Neural cell (in vitro differentiated cells): ENCODE measurements around the gene CNOT4. TPM values are rescaled to one million over a fixed set of nuclear protein-coding genes. Genes with fewer than 3 reads are reported as not detected.

Source experiments
- H2AFZ ChIP-seq: fragments of 200-600, 300-800 bp; sonication (generic), shearing (Covaris generic); 2 replicates; pipeline ENCODE4 v1.6.0; 2014; ENCODE audit warnings: low read depth, mild to moderate bottlenecking, antibody characterized with exemption, low read length, moderate library complexity
- H3F3A ChIP-seq: fragments of 200-600 bp; shearing (Covaris generic); 2 replicates; pipeline ENCODE4 v1.6.1; 2016; ENCODE audit warnings: mild to moderate bottlenecking, moderate library complexity, mixed read lengths, antibody characterized with exemption, low read length; ENCODE audit not compliant: insufficient read depth, poor library complexity, severe bottlenecking
- H3K27ac ChIP-seq: fragments of 200-600, 300-800 bp; sonication (generic), shearing (Covaris generic); 2 replicates; pipeline ENCODE4 v1.5.1; 2014; ENCODE audit warnings: mild to moderate bottlenecking, low read length, moderate library complexity
- H3K27me3 ChIP-seq: fragments of 300-800, 200-600 bp; sonication (generic), shearing (Covaris generic); 2 replicates; pipeline ENCODE4 v1.6.0; 2014; ENCODE audit warnings: mild to moderate bottlenecking, low read depth, low read length, moderate library complexity; ENCODE audit not compliant: insufficient read depth
- H3K36me3 ChIP-seq: fragments of 300-800, 200-600 bp; sonication (generic), shearing (Covaris generic); 2 replicates; pipeline ENCODE4 v1.5.1; 2014; ENCODE audit warnings: mild to moderate bottlenecking, antibody characterized with exemption, low read length, moderate library complexity; ENCODE audit not compliant: insufficient read depth
- H3K4me2 ChIP-seq: fragments of 300-800, 200-600 bp; sonication (generic), shearing (Covaris generic); 2 replicates; pipeline ENCODE4 v1.6.0; 2014; ENCODE audit warnings: mild to moderate bottlenecking, low read length
- H3K4me3 ChIP-seq: fragments of 300-800, 200-600 bp; sonication (generic), shearing (Covaris generic); 2 replicates; pipeline ENCODE4 v1.5.1; 2014; ENCODE audit warnings: mild to moderate bottlenecking, low read length, moderate library complexity
- H3K79me2 ChIP-seq: fragments of 200-600 bp; shearing (Covaris generic); replicated peaks from 2 replicates; pipeline ENCODE4 v1.6.0; 2014; ENCODE audit warnings: mild to moderate bottlenecking, low read length, moderate library complexity; ENCODE audit not compliant: insufficient read depth
- H3K9ac ChIP-seq: fragments of 300-800, 200-600 bp; sonication (generic), shearing (Covaris generic); 2 replicates; pipeline ENCODE4 v1.6.1; 2016; ENCODE audit warnings: mild to moderate bottlenecking, low read length, mixed read lengths
- H3K9me2 ChIP-seq: fragments of 200-600 bp; shearing (Covaris generic); 2 replicates; pipeline ENCODE4 v1.6.1; 2016; ENCODE audit warnings: mild to moderate bottlenecking, low read length, mixed read lengths; ENCODE audit not compliant: insufficient read depth
- H3K9me3 ChIP-seq: fragments of 200-600, 300-800 bp; sonication (generic), shearing (Covaris generic); 2 replicates; pipeline ENCODE4 v1.6.1; 2016; ENCODE audit warnings: mild to moderate bottlenecking, mixed run types, low read length, moderate library complexity, mixed read lengths
- H4K20me1 ChIP-seq: fragments of 200-600 bp; shearing (Covaris generic); 2 replicates; pipeline ENCODE4 v1.6.1; 2016; ENCODE audit warnings: mild to moderate bottlenecking, mixed run types; ENCODE audit not compliant: insufficient read depth
- CTCF ChIP-seq: fragments of 450-650 bp; IDR thresholded peaks from 2 replicates; pipeline ENCODE4 v1.5.1; 2014; ENCODE audit warnings: antibody characterized with exemption, mild to moderate bottlenecking, moderate library complexity; ENCODE audit not compliant: poor library complexity, severe bottlenecking
- EP300 ChIP-seq: fragments of 450-650 bp; conservative IDR thresholded peaks from 2 replicates; pipeline ENCODE4 v1.6.1; 2014; ENCODE audit warnings: antibody characterized with exemption, mild to moderate bottlenecking, moderate library complexity; ENCODE audit not compliant: poor library complexity, severe bottlenecking
- EZH2 ChIP-seq: fragments of 200-600, 300-800 bp; shearing (Covaris generic), sonication (generic); IDR thresholded peaks from 2 replicates; pipeline ENCODE4 v1.6.1; 2014; ENCODE audit warnings: antibody characterized with exemption, low read length, borderline replicate concordance, mild to moderate bottlenecking; ENCODE audit not compliant: insufficient read depth, poor library complexity, severe bottlenecking
- MXI1 ChIP-seq: fragments of 450-650 bp; conservative IDR thresholded peaks from 2 replicates; pipeline ENCODE4 v1.6.1; 2014; ENCODE audit warnings: antibody characterized with exemption, mild to moderate bottlenecking; ENCODE audit not compliant: poor library complexity, severe bottlenecking
- POLR2AphosphoS5 ChIP-seq: IDR thresholded peaks from 2 replicates; pipeline ENCODE4 v1.6.1; 2012
- RAD21 ChIP-seq: fragments of 450-650 bp; conservative IDR thresholded peaks from 2 replicates; pipeline ENCODE4 v1.6.1; 2014; ENCODE audit warnings: antibody characterized with exemption, mild to moderate bottlenecking, moderate library complexity
- REST ChIP-seq: IDR thresholded peaks from 2 replicates; pipeline ENCODE4 v1.6.1; 2012; ENCODE audit warnings: borderline replicate concordance
- SMC3 ChIP-seq: fragments of 450-650 bp; conservative IDR thresholded peaks from 2 replicates; pipeline ENCODE4 v1.6.1; 2014; ENCODE audit warnings: antibody characterized with exemption, mild to moderate bottlenecking, moderate library complexity; ENCODE audit not compliant: poor library complexity
- TAF1 ChIP-seq: IDR thresholded peaks from 2 replicates; pipeline ENCODE4 v1.6.1; 2012; ENCODE audit warnings: low read depth
- polyA plus RNA-seq: library from polyadenylated mRNA; depleted of rRNA; stranded (reverse); fragments of >200 nt; gene quantifications from 2 replicates; pipeline ENCODE4 v1.2.3, GENCODE V29; 2014

CNOT4 gene
- polyA plus RNA-seq, 1 donor from 2014 or later = 6.4 TPM

GRCh38 chr7:135459951-135460567 is 49.8 kb downstream of the CNOT4 start:
- peaks cover 13% of the 10 kb centered on the region for H3K79me2 ChIP-seq
- no peaks in the 10 kb centered on the region for H3K36me3 ChIP-seq
- no peak for TF ChIP-seq POLR2AphosphoS5
- TF ChIP-seq CTCF = no peak
- no peak for TF ChIP-seq SMC3
- no peak for TF ChIP-seq REST
- TF ChIP-seq RAD21 = no peak
- no peak for TF ChIP-seq EP300
- no peak for TF ChIP-seq EZH2
- no peak for TF ChIP-seq MXI1
- TF ChIP-seq TAF1 = no peak
- no peak overlapping the region for H3K4me2 ChIP-seq
- no peaks in the 10 kb centered on the region for H3K27me3 ChIP-seq
- peaks cover 4% of the 10 kb centered on the region for H3K9me3 ChIP-seq
- H4K20me1 ChIP-seq = no peaks in the 10 kb centered on the region
- no peak overlapping the region for H3K27ac ChIP-seq
- H3K4me3 ChIP-seq = no peak overlapping the region
- no peaks in the 10 kb centered on the region for H3K9me2 ChIP-seq
- no peak overlapping the region for H3K9ac ChIP-seq
- no peak overlapping the region for H2AFZ ChIP-seq
- no peaks in the 10 kb centered on the region for H3F3A ChIP-seq

- no peaks in the 10 kb centered on the region for H3K27me3 ChIP-seq
- no peak overlapping the region for H3K27ac ChIP-seq
- no peaks in the 10 kb centered on the region for H3K9me2 ChIP-seq
- no peak overlapping the region for H2AFZ ChIP-seq
- peaks cover 4% of the 10 kb centered on the region for H3K9me3 ChIP-seq
- no peaks in the 10 kb centered on the region for H3F3A ChIP-seq
- no peaks in the 10 kb centered on the region for H4K20me1 ChIP-seq
- TF ChIP-seq POLR2AphosphoS5 = no peak
- no peak for TF ChIP-seq SMC3
- no peak for TF ChIP-seq TAF1
- no peak for TF ChIP-seq REST
- no peak for TF ChIP-seq MXI1
- no peak for TF ChIP-seq CTCF
- no peak for TF ChIP-seq EZH2
- no peak for TF ChIP-seq EP300
- TF ChIP-seq RAD21 = no peak
- H3K79me2 ChIP-seq = peaks cover 15% of the 10 kb centered on the region
- no peak overlapping the region for H3K4me2 ChIP-seq
- H3K4me3 ChIP-seq = no peak overlapping the region
- H3K9ac ChIP-seq = no peak overlapping the region
- H3K36me3 ChIP-seq = no peaks in the 10 kb centered on the region
These were observed 50.8 kb downstream of the CNOT4 start for GRCh38 chr7:135459076-135459475.
